Sigmoid colon (tissue), 7 donors: ENCODE data around the gene PHF21A. TPM values are rescaled to one million over a fixed set of nuclear protein-coding genes. Genes with fewer than 3 reads are reported as not detected.

Experiments
- DNase-seq: peaks from one replicate; pipeline ENCODE4 v3.0.0-alpha.2; 2019
- H3K27ac ChIP-seq, 4 donors: fragments of 200-600 bp; sonication (generic); one replicate each; pipeline ENCODE4 v1.5.1; 2016 to 2019; ENCODE audit warnings: mild to moderate bottlenecking in 1 of 4
- H3K27me3 ChIP-seq, 3 donors: fragments of 200-600 bp; sonication (generic); one replicate each; pipeline ENCODE4 v1.5.1; 2019; ENCODE audit warnings: mild to moderate bottlenecking in 1 of 3
- H3K36me3 ChIP-seq, 4 donors: fragments of 200-600 bp; sonication (generic); one replicate each; pipeline ENCODE4 v1.5.1; 2016 to 2019
- H3K4me1 ChIP-seq, 4 donors: fragments of 200-600 bp; sonication (generic); one replicate each; pipeline ENCODE4 v1.5.1; 2017 to 2019
- H3K4me3 ChIP-seq, 4 donors: fragments of 200-600 bp; sonication (generic); one replicate each; pipeline ENCODE4 v1.5.1; 2017 to 2019; ENCODE audit warnings: mild to moderate bottlenecking in 2 of 4, moderate library complexity in 1 of 4
- H3K9me3 ChIP-seq, 4 donors: fragments of 200-600 bp in 3 of 4; sonication (generic) in 3 of 4; one replicate each; pipeline versions ENCODE4 v1.5.1 to v1.6.1; 2013 to 2019
- CTCF ChIP-seq, 4 experiments: fragments of 450-650 bp in 3 of 4; fragments of 200-600 bp in 1 of 4; IDR thresholded peaks; one replicate each; pipeline ENCODE4 v1.5.1; 2016 to 2019; ENCODE audit warnings: antibody characterized with exemption in 4 of 4, mild to moderate bottlenecking in 3 of 4, moderate library complexity in 2 of 4
- EP300 ChIP-seq, 4 donors: sonication (generic); formaldehyde crosslinking; IDR thresholded peaks; one replicate each; pipeline ENCODE4 v1.6.1; 2017; ENCODE audit warnings: antibody characterized with exemption in 4 of 4
- POLR2A ChIP-seq, 2 donors: fragments of 450-650 bp; IDR thresholded peaks; one replicate each; pipeline ENCODE4 v1.6.1; 2016; ENCODE audit warnings: antibody characterized with exemption in 2 of 2, mild to moderate bottlenecking in 2 of 2, moderate library complexity in 2 of 2
- POLR2AphosphoS5 ChIP-seq, 4 donors: sonication (generic); formaldehyde crosslinking; IDR thresholded peaks; one replicate each; pipeline ENCODE4 v1.6.1; 2017; ENCODE audit warnings: antibody characterized with exemption in 4 of 4
- WGBS, 2 donors: extraction: QIAGEN DNeasy Blood & Tissue Kit; methylation state at CpG; one replicate each; pipeline ENCODE4 v1.1.7; 2013; 5-methylcytosine and 5-hydroxymethylcytosine counted together
- intact Hi-C: fragments of 100-400 bp; cut with DNase I; formaldehyde crosslinking; loops from one replicate; pipeline ENCODE4 v1.15.1; 2023
- polyA plus RNA-seq, 3 donors: library from polyadenylated mRNA; stranded (reverse); fragments of 200-250 nt; gene quantifications; one replicate each; pipeline ENCODE4 v1.2.3, GENCODE V29; 2013
- total RNA-seq, 4 donors: library from RNA; depleted of rRNA; stranded (reverse); fragments of >200 nt; gene quantifications; one replicate each; pipeline ENCODE4 v1.1.0, GENCODE V29; 2016
- donor health status: healthy with polysubstance abuse.
- donor health status: Bipolar disorder and iron deficiency.
- donor health status: healthy.

PHF21A gene
- total and polyA plus RNA-seq, 7 donors = 5.3 to 58.6 (median 30.3) TPM

DNA sequence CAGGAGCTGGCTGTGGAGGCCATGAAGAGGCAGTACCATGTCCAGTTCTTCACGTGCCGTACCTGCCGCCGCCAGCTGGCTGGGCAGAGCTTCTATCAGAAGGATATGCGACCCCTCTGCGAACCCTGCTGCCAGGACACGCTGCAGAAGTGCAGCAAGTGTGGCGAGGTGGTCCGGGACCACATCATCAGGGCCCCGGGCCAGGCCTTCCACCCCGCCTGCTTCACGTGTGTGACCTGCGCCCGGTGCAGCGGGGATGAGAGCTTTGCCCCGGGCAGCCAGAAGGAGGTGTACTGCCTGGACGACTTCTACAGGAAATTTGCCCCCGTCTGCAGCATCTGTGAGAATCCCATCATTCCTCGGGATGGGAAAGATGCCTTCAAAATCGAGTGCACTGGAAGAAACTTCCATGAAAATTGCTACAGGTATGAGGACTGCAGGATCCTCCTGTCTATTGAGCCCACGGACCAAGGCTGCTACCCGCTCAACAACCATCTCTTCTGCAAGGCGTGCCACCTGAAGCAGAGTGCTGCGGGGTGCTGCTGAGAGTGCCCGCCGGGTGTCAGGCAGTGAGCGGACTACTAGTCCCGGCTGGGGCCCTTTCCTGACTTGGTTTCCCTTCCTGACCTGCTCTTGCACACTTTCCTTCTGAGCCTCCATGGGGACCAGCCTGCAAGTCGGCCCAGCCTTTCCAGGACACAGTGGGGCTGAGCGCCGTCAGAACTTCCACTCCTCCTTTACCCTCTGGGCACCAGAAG is 22.0 kb upstream of the PHF21A start:
- DNase-seq = no peak
- no peaks in the 10 kb centered on the region for H3K9me3 ChIP-seq
- intact Hi-C loops = no loop called here
- H3K4me1 ChIP-seq = no peaks in the 10 kb centered on the region
- TF ChIP-seq POLR2A (IDR thresholded peaks at IDR 0.05) = no peak
- TF ChIP-seq POLR2AphosphoS5 (IDR thresholded peaks at IDR 0.05) = no peak
- TF ChIP-seq CTCF (IDR thresholded peaks at IDR 0.05) = no peak
- no peak for TF ChIP-seq EP300 (IDR thresholded peaks at IDR 0.05)
- no peaks in the 10 kb centered on the region for H3K36me3 ChIP-seq
- H3K4me3 ChIP-seq = no peak overlapping the region
- H3K27ac ChIP-seq = no peak overlapping the region
- 91% methylated on average over 31 of the region's 31 CpGs for WGBS, 2 donors
- H3K27me3 ChIP-seq = no peaks in the 10 kb centered on the region

DNA sequence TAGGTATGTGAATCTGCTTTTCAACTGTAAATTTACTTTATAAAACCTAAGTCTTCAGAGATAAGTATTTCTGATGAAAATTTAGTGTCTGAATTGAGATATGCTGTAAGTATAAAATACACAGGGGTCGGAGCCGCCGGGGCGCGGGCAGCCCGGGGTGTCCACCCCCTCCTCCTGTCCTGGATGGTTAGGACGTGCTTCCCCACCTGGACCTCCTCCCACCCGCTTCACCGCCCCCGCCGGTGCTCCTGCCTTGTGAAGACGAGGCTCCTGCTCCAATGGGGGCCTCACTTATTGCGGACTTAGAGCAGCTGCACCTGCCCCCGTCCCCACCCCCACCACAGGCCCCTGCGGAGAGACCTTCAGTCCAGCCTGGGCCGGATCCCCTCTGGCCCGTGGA is 21.3 kb upstream of the PHF21A start:
- no peak for TF ChIP-seq CTCF (IDR thresholded peaks at IDR 0.05)
- no peak for TF ChIP-seq POLR2AphosphoS5 (IDR thresholded peaks at IDR 0.05)
- TF ChIP-seq EP300 (IDR thresholded peaks at IDR 0.05) = no peak
- TF ChIP-seq POLR2A (IDR thresholded peaks at IDR 0.05) = no peak
- no peaks in the 10 kb centered on the region for H3K9me3 ChIP-seq
- H3K4me1 ChIP-seq = no peaks in the 10 kb centered on the region
- no peaks in the 10 kb centered on the region for H3K36me3 ChIP-seq
- no peak overlapping the region for H3K4me3 ChIP-seq
- DNase-seq = no peak
- 86 to 91% methylated on average over 17 of the region's 17 CpGs for WGBS, 2 donors
- intact Hi-C loops = no loop called here
- H3K27ac ChIP-seq = no peak overlapping the region
- no peaks in the 10 kb centered on the region for H3K27me3 ChIP-seq

GRCh38 chr11:46141597-46141996 is 20.3 kb upstream of the PHF21A start:
- intact Hi-C loops = no loop called here
- WGBS, 2 donors = 90 to 95% methylated on average over 3 of the region's 3 CpGs
- H3K4me1 ChIP-seq = no peaks in the 10 kb centered on the region
- no peaks in the 10 kb centered on the region for H3K9me3 ChIP-seq
- no peak overlapping the region for H3K4me3 ChIP-seq
- no peak for DNase-seq
- TF ChIP-seq EP300 (IDR thresholded peaks at IDR 0.05) = no peak
- TF ChIP-seq CTCF (IDR thresholded peaks at IDR 0.05) = no peak
- TF ChIP-seq POLR2A (IDR thresholded peaks at IDR 0.05) = no peak
- TF ChIP-seq POLR2AphosphoS5 (IDR thresholded peaks at IDR 0.05) = no peak
- no peak overlapping the region for H3K27ac ChIP-seq
- no peaks in the 10 kb centered on the region for H3K27me3 ChIP-seq
- no peaks in the 10 kb centered on the region for H3K36me3 ChIP-seq

DNA sequence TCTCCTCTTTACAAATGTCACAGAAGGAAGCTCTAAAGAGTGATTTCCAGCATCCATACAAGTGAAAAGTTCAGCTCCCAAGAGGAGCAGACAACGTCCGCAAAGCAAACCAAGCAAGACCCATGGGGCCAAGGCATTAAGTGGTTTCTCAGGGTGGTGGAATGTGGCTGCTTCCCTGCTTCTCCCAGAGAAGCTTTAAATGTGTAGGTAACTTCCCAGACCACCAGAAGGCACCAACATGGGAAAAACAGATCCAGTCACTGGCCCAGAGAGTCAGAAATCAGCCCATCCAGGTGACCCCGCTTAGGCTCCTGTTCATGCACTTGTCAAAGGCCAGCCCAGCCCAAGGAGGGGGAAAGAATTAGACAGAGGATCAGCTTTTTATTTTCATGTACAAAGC is 13.3 kb upstream of the PHF21A start:
- TF ChIP-seq EP300 (IDR thresholded peaks at IDR 0.05) (no peak), POLR2A (IDR thresholded peaks at IDR 0.05) (no peak), POLR2AphosphoS5 (IDR thresholded peaks at IDR 0.05) (no peak), CTCF (IDR thresholded peaks at IDR 0.05) (no peak)
- Histone ChIP-seq H3K4me1 (no peaks in the 10 kb centered on the region), H3K27me3 (no peaks in the 10 kb centered on the region), H3K27ac (no peak overlapping the region), H3K4me3 (no peak overlapping the region), H3K9me3 (no peaks in the 10 kb centered on the region), H3K36me3 (no peaks in the 10 kb centered on the region)
- 89 to 91% methylated on average over 3 of the region's 3 CpGs for WGBS, 2 donors
- no peak for DNase-seq
- intact Hi-C loops = no loop called here

GRCh38 chr11:46134061-46134460 is 12.8 kb upstream of the PHF21A start:
- Histone ChIP-seq H3K27ac (no peak overlapping the region), H3K36me3 (no peaks in the 10 kb centered on the region), H3K9me3 (no peaks in the 10 kb centered on the region), H3K27me3 (no peaks in the 10 kb centered on the region), H3K4me1 (no peaks in the 10 kb centered on the region), H3K4me3 (no peak overlapping the region)
- DNase-seq = no peak
- intact Hi-C loops = no loop called here
- TF ChIP-seq EP300 (IDR thresholded peaks at IDR 0.05) = no peak
- TF ChIP-seq POLR2AphosphoS5 (IDR thresholded peaks at IDR 0.05) = no peak
- TF ChIP-seq CTCF (IDR thresholded peaks at IDR 0.05) = no peak
- no peak for TF ChIP-seq POLR2A (IDR thresholded peaks at IDR 0.05)
- WGBS, 2 donors = 61 to 78% methylated on average over 4 of the region's 4 CpGs
